T-helper 9 cell (primary cell): ENCODE data around the gene GLIPR1L1.

Source experiments
- DNase-seq: peaks from one replicate; pipeline ENCODE4 v3.0.0-alpha.2; 2020

GLIPR1L1 gene

GRCh38 chr12:75350413-75350812, 15.9 kb downstream of the GLIPR1L1 start:
- DNase-seq: no peak

GRCh38 chr12:75354011-75354410, 19.5 kb downstream of the GLIPR1L1 start:
- DNase-seq: no peak

GRCh38 chr12:75360920-75361319, 26.4 kb downstream of the GLIPR1L1 start:
- no peak for DNase-seq

- DNase-seq: no peak
Observed at GRCh38 chr12:75361408-75361807, 26.9 kb downstream of the GLIPR1L1 start.

GRCh38 chr12:75364919-75365318, 30.4 kb downstream of the GLIPR1L1 start:
- DNase-seq: no peak

- DNase-seq: no peak
Observed at GRCh38 chr12:75366629-75367028, 32.2 kb downstream of the GLIPR1L1 start.

GRCh38 chr12:75374971-75375370, 40.5 kb downstream of the GLIPR1L1 start:
- DNase-seq: no peak

GRCh38 chr12:75378354-75378753, 43.9 kb downstream of the GLIPR1L1 start:
- DNase-seq: no peak

GRCh38 chr12:75389061-75389460, 54.6 kb downstream of the GLIPR1L1 start:
- no peak for DNase-seq

- DNase-seq: no peak
Observed at GRCh38 chr12:75389706-75390105, 55.2 kb downstream of the GLIPR1L1 start.

- DNase-seq: no peak
Observed at GRCh38 chr12:75390156-75390898, 55.9 kb downstream of the GLIPR1L1 start.

- DNase-seq: peak; percentile 69
Observed at GRCh38 chr12:75390899-75391538, 56.5 kb downstream of the GLIPR1L1 start, which contains the start of gene GLIPR1L2. GLIPR1L2 (plus strand) TSS chr12:75391089; CDS start chr12:75391117, 28 bp downstream.

- no peak for DNase-seq
Observed at GRCh38 chr12:75404231-75404630, 69.8 kb downstream of the GLIPR1L1 start.

- no peak for DNase-seq
Observed at GRCh38 chr12:75407683-75408082, 73.2 kb downstream of the GLIPR1L1 start.

- DNase-seq: no peak
Observed at GRCh38 chr12:75409830-75410229, 75.4 kb downstream of the GLIPR1L1 start.

- DNase-seq: no peak
Observed at GRCh38 chr12:75414671-75415070, 80.2 kb downstream of the GLIPR1L1 start.

GRCh38 chr12:75419841-75420240, 85.4 kb downstream of the GLIPR1L1 start:
- no peak for DNase-seq
